Measurements from ENCODE around the gene LAMB1. TPM values are rescaled to one million over a fixed set of nuclear protein-coding genes. Genes with fewer than 3 reads are reported as not detected.

Gene LAMB1
- total RNA-seq, 2 experiments from 2014 or later = not detected

- Histone ChIP-seq H3K27me3 (ENCODE audit: control insufficient read depth in 1 of 2, insufficient read depth in 2 of 2, low read length in 2 of 2) (peaks cover 8 to 12% of the 10 kb centered on the region in 2 experiments), H3K4me1 (ENCODE audit: insufficient read depth, low read length) (no peaks in the 10 kb centered on the region), H3K36me3 (ENCODE audit: insufficient read depth, low read length) (no peaks in the 10 kb centered on the region), H3K9me3 (ENCODE audit: control insufficient read depth in 1 of 2, insufficient read depth in 1 of 2, low read length in 2 of 2) (no peaks in the 10 kb centered on the region), H3K27ac (ENCODE audit: low read depth in 1 of 2, low read length in 2 of 2) (no peak overlapping the region), H3K4me3 (ENCODE audit: low read length) (no peak overlapping the region)
- no peaks in the 10 kb centered on the region for H3K36me3 Mint-ChIP-seq (ENCODE audit: low read depth)
- ChIA-PET POLR2A (no interaction called here), CTCF (no interaction called here)
- H3K27ac Mint-ChIP-seq = no peak overlapping the region
- H3K9me3 Mint-ChIP-seq = no peaks in the 10 kb centered on the region
- ATAC-seq (ENCODE audit: poor library complexity) (no peak), DNase-seq (no peak)
- H3K27me3 Mint-ChIP-seq = peaks cover 64% of the 10 kb centered on the region
- no peak overlapping the region for H3K4me3 Mint-ChIP-seq
- intact Hi-C loops (cut with DNase I, micrococcal nuclease) = no loop called here
- H3K4me1 Mint-ChIP-seq (ENCODE audit: low read depth) = no peaks in the 10 kb centered on the region
- TF ChIP-seq CTCF (IDR thresholded peaks at IDR 0.05) = no peak
Measured at GRCh38 chr7:107993891-107994291, 9.1 kb downstream of the LAMB1 start.

GRCh38 chr7:107989618-107990373 is 13.2 kb downstream of the LAMB1 start:
- intact Hi-C loops (cut with DNase I, micrococcal nuclease) = no loop called here
- ATAC-seq (ENCODE audit: poor library complexity) = no peak

GRCh38 chr7:107982918-107983389 is 20.0 kb downstream of the LAMB1 start:
- H3K27ac ChIP-seq (ENCODE audit: low read depth in 1 of 2, low read length in 2 of 2) = no peak overlapping the region
- Mint-ChIP-seq H3K36me3 (ENCODE audit: low read depth) (no peaks in the 10 kb centered on the region), H3K27ac (no peak overlapping the region), H3K9me3 (no peaks in the 10 kb centered on the region), H3K4me3 (no peak overlapping the region), H3K4me1 (ENCODE audit: low read depth) (no peaks in the 10 kb centered on the region), H3K27me3 (peaks cover 8% of the 10 kb centered on the region)
- no peak for TF ChIP-seq CTCF (IDR thresholded peaks at IDR 0.05)
- ChIA-PET CTCF (no interaction called here), POLR2A (no interaction called here)
- H3K9me3 ChIP-seq (ENCODE audit: control insufficient read depth in 1 of 2, insufficient read depth in 1 of 2, low read length in 2 of 2) = no peaks in the 10 kb centered on the region
- no peak overlapping the region for H3K4me3 ChIP-seq (ENCODE audit: low read length)
- no peak for ATAC-seq (ENCODE audit: poor library complexity)
- no peak for DNase-seq
- intact Hi-C loops (cut with DNase I, micrococcal nuclease) = no loop called here
- no peaks in the 10 kb centered on the region for H3K36me3 ChIP-seq (ENCODE audit: insufficient read depth, low read length)
- H3K4me1 ChIP-seq (ENCODE audit: insufficient read depth, low read length) = no peaks in the 10 kb centered on the region
- H3K27me3 ChIP-seq (ENCODE audit: control insufficient read depth in 1 of 2, insufficient read depth in 2 of 2, low read length in 2 of 2) = no peaks in the 10 kb centered on the region

More at GRCh38 chr7:107989618-107990373, 13.2 kb downstream of the LAMB1 start:
- H3K27me3 ChIP-seq (ENCODE audit: control insufficient read depth in 1 of 2, insufficient read depth in 2 of 2, low read length in 2 of 2) = peaks cover 6% of the 10 kb centered on the region in 2 experiments
- H3K27ac Mint-ChIP-seq = no peak overlapping the region
- no peaks in the 10 kb centered on the region for H3K4me1 ChIP-seq (ENCODE audit: insufficient read depth, low read length)
- H3K36me3 Mint-ChIP-seq (ENCODE audit: low read depth) = no peaks in the 10 kb centered on the region
- H3K9me3 ChIP-seq (ENCODE audit: control insufficient read depth in 1 of 2, insufficient read depth in 1 of 2, low read length in 2 of 2) = no peaks in the 10 kb centered on the region
- peaks cover 52% of the 10 kb centered on the region for H3K27me3 Mint-ChIP-seq
- H3K4me3 ChIP-seq (ENCODE audit: low read length) = no peak overlapping the region
- no peak for DNase-seq
- H3K27ac ChIP-seq (ENCODE audit: low read depth in 1 of 2, low read length in 2 of 2) = no peak overlapping the region
- no peaks in the 10 kb centered on the region for H3K9me3 Mint-ChIP-seq
- H3K36me3 ChIP-seq (ENCODE audit: insufficient read depth, low read length) = no peaks in the 10 kb centered on the region
- ChIA-PET POLR2A (interaction anchor here (0.6 kb wide), 1 partner anchor 19 kb away, joined by 3 read pairs; no protein-coding TSS in a partner anchor), CTCF (no interaction called here)
- TF ChIP-seq CTCF (IDR thresholded peaks at IDR 0.05) = no peak
- H3K4me3 Mint-ChIP-seq = no peak overlapping the region
- H3K4me1 Mint-ChIP-seq (ENCODE audit: low read depth) = no peaks in the 10 kb centered on the region

All from CD4-positive, alpha-beta T cell (primary cell).